SH-SY5Y (cell line): ENCODE results near the gene C2CD3.

ENCODE experiments used
- GATA2 ChIP-seq: IDR thresholded peaks from 2 replicates; pipeline ENCODE4 v1.6.1; 2011; ENCODE audit warnings: mild to moderate bottlenecking, low read depth, low read length
- GATA3 ChIP-seq: IDR thresholded peaks from 2 replicates; pipeline ENCODE4 v1.6.1; 2011; ENCODE audit warnings: low read depth, mild to moderate bottlenecking, low read length, moderate library complexity

DNA sequence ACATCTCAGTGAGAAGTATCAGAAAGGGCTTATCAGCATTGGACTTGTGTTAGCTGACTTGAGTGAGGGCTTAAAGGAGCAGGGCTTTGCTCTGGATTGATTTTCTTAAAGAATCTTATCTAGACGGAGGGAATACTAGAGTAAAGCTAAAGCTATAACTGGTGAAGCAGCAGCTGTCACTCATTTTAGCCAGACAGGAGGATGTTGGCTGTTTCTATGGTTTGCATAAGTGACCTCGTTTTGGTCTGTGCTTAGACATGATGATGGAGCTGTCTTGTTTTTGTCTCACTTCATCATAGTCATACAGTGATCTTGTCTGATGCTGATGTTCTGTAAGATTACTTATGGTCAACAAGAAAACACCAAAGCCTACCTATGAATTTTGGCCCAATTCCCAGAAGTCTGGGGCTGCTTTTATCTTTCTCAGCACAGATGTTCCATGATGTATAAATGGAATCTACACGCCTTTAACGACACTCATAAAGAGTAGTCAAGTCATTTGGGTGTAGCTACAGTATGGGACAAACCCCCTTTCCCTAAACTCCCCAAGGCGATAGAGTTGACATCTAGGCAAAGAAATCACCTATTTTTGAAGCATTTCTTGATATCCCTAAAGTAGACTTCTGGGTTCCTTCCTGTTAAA is 84.4 kb downstream of the C2CD3 start:
- no peak for TF ChIP-seq GATA3
- TF ChIP-seq GATA2 = no peak; the same call in 1 of the 2 replicates
